AG04450 (cell line): ENCODE measurements around the gene CHRNA5. TPM values are rescaled to one million over a fixed set of nuclear protein-coding genes. Genes with fewer than 3 reads are reported as not detected.
A peak's percentile ranks its signal among the peaks of the same experiment; 100 is the strongest.

Source experiments
- CTCF ChIA-PET: fragments of 300-600, 350-600 bp; formaldehyde crosslinking; extraction: SDS; loops from one replicate; lab custom pipeline; 2022; ENCODE audit warnings: antibody characterized with exemption, inconsistent platforms; lab: Charles Lee
- POLR2A ChIA-PET: fragments of 350-600 bp; formaldehyde crosslinking; extraction: SDS; loops from one replicate; lab custom pipeline; 2021; ENCODE audit warnings: antibody characterized with exemption, inconsistent platforms; lab: Yijun Ruan, JAX
- DNase-seq: peaks from one replicate; pipeline ENCODE4 v3.0.0-alpha.2; 2011; ENCODE audit warnings: low read depth, low spot score
- H3K27ac ChIP-seq: one replicate; pipeline ENCODE4 v1.5.1; 2012; ENCODE audit warnings: low read depth, low read length, control low read depth
- H3K27me3 ChIP-seq: one replicate; pipeline ENCODE4 v1.6.0; 2012; ENCODE audit warnings: low read length; ENCODE audit not compliant: control insufficient read depth, insufficient read depth
- H3K4me3 ChIP-seq: 2 replicates; pipeline ENCODE4 v1.5.1; 2011; ENCODE audit warnings: mild to moderate bottlenecking, low read depth, low read length, control low read depth
- H3K9me3 ChIP-seq: 2 replicates; pipeline ENCODE4 v1.5.1; 2012; ENCODE audit warnings: low read length; ENCODE audit not compliant: control insufficient read depth, insufficient read depth
- CTCF ChIP-seq: IDR thresholded peaks from 2 replicates; pipeline ENCODE4 v1.5.1; 2011; ENCODE audit warnings: low read depth, low read length, control low read depth, inconsistent platforms
- polyA plus RNA-seq: library from polyadenylated mRNA; depleted of rRNA; stranded (reverse); fragments of >200 nt; gene quantifications from 2 replicates; pipeline ENCODE4 v1.2.3, GENCODE V29; 2011

The CHRNA5 gene
- polyA plus RNA-seq, 1 experiment, result 5.2 TPM

DNA sequence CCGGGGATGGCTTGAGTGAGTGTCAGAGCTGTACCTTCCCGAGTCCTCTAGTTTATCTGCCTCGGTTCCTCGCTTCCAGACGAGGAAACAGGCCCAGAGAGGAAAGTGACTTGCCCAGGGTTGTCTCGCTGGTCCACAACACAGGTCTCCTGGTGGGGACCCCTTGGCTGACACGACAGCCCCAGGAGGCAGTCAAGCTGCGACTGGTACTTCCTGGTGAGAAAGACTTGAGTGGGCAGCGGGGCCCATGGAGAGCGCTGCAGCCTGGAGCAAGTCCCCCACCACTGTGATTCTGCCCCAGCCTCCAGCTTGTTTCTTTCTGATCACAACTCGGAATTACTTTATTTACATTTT, 600 bp upstream of the CHRNA5 start:
- CTCF ChIA-PET, result interaction anchor here (1.5 kb wide), 1 partner anchor 75 kb away, joined by 3 read pairs; no protein-coding TSS in a partner anchor
- POLR2A ChIA-PET, result interaction anchor here (0.7 to 1.5 kb wide), 3 partner anchors 9 to 57 kb away, joined by 4 to 12 read pairs (median 6); partner anchors contain the start of gene HYKK

DNA sequence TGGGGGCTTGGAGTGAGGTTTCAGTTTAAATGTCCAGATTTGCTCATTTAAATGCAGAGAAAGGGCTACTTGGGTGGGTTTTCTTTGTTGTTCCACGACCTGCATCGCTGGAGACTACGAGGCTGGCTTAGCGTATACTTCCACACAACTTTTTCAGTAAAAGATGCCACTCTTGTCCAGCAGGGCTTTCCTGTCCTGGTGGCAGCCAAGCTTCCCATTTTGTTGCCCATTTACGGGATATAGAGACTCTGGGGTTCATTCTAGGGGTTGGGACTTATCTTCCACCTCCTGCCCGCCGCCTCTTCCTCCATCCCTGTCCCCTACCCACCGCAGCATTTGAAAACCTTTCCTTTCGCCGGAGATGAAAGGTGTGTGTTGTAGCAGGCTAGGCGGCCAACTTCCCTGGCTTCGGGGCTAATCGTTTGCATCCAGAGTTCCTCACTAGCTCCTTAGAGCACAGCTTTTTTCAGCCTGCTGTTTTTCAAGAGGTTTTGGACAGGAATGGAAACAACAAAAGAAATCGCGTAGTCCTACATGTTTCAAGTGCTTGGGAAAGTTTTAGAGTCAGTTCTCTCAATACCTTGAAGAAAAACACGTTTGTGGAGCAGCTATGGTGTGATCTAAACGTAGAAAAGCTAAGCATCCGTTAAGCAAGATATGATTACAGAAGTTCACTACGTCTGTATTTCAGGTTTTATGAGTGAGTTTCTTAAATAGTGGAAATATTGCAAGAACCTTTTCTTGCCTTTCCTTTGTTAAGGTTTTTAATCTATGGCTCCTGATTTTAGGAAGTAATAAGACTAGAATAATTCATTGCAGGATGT, 843 bp downstream of the CHRNA5 start:
- CTCF ChIA-PET, result interaction anchor here (0.6 to 1.5 kb wide), 3 partner anchors 26 to 617 kb away, joined by 3 read pairs; partner anchors contain the start of gene PSMA4
- H3K9me3 ChIP-seq, result no peaks in the 10 kb centered on the region

More for the DNA sequence above, 600 bp upstream of the CHRNA5 start:
- Histone ChIP-seq H3K4me3 (no peak overlapping the region), H3K27ac (no peak overlapping the region), H3K27me3 (peaks cover 2% of the 10 kb centered on the region), H3K9me3 (no peaks in the 10 kb centered on the region)
- no peak for DNase-seq
- no peak for TF ChIP-seq CTCF

GRCh38 chr15:78567531-78567930, 2.2 kb downstream of the CHRNA5 start:
- Histone ChIP-seq H3K27me3 (peaks cover 2% of the 10 kb centered on the region), H3K9me3 (no peaks in the 10 kb centered on the region), H3K27ac (no peak overlapping the region), H3K4me3 (no peak overlapping the region)
- CTCF ChIA-PET, result no interaction called here
- no peak for TF ChIP-seq CTCF
- POLR2A ChIA-PET, result no interaction called here
- no peak for DNase-seq

More for the DNA sequence above, 843 bp downstream of the CHRNA5 start:
- POLR2A ChIA-PET, result interaction anchor here (1.1 to 1.5 kb wide), 2 partner anchors 10 to 25 kb away, joined by 6 to 12 read pairs; no protein-coding TSS in a partner anchor
- Histone ChIP-seq H3K27me3 (peaks cover 2% of the 10 kb centered on the region), H3K27ac (peak overlapping the region; percentile 39), H3K4me3 (peak overlapping the region; percentile 76)
- no peak for DNase-seq
- peak; percentile 35; the same call in 1 of the 2 replicates for TF ChIP-seq CTCF

DNA sequence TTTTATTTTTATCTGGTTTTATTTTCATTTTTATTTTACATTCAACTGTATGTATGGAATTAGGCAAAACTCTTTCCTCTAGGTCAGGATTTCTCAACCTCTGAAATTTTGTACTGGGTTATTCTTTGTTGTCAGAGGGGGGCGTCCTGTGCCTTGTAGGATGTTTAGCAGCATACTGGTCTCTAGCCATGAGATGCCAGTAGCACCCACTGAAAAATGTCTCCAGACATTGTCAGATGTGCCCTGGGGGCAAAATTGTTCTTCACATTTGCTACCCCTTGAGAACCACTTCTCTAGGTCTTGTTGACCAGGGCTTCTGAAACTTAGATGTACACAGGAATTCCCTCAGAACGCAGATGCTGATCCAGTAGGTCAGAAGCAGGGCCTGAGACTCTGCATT, 5.4 kb downstream of the CHRNA5 start:
- Histone ChIP-seq H3K4me3 (no peak overlapping the region), H3K27me3 (no peaks in the 10 kb centered on the region), H3K9me3 (no peaks in the 10 kb centered on the region), H3K27ac (no peak overlapping the region)
- no peak for TF ChIP-seq CTCF
- CTCF ChIA-PET, result no interaction called here
- POLR2A ChIA-PET, result no interaction called here
- DNase-seq, result no peak

DNA sequence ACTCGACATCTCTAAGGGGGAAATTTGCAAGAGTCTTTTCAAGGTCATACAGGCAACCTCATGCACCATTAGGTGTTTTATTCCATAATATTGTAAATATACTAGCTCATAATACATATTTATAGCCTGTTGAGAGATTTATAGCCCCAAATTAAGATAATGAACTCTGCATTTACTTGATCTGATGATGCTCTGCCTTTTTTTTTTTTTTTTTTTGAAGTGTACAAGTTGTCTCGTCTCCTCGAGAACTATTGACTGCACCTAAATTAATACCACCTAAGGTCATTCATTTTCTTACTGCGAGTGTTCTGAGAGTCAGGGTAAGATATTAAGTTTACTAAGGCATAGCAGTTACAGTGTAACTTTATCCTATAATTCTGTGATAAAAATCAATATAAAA, 6.1 kb downstream of the CHRNA5 start:
- Histone ChIP-seq H3K27me3 (no peaks in the 10 kb centered on the region), H3K27ac (no peak overlapping the region), H3K4me3 (no peak overlapping the region), H3K9me3 (no peaks in the 10 kb centered on the region)
- ChIA-PET CTCF (no interaction called here), POLR2A (no interaction called here)
- DNase-seq, result no peak
- TF ChIP-seq CTCF, result no peak
